ENCODE measurements around the gene PLEKHA5.

PLEKHA5 gene

DNA sequence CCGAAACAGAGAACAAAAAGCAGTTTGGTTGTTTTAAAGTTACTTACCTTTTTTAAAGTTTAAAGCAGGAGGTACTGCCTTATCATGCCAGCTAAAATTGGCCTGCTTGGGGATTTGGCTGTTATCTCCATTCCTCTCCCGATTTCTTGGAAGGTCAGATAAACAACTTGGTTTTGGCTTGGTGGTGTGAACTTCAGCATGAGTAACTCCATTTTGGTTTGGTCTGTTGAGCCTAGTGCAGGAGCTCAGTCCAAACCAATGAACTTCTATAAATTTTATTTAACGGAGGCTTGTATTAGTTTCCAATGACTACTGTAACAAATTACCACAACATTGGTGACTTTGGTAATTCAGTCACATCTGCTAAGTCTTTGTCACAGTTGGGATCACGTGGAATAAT lies 82.3 kb downstream of the PLEKHA5 start:
- DNase-seq (ENCODE audit: extremely low read depth, insufficient read length): no peak
- no peak for TF ChIP-seq CTCF (IDR thresholded peaks at IDR 0.05; ENCODE audit: insufficient read depth, low read length, poor library complexity, severe bottlenecking)
- Histone ChIP-seq H3K27me3 (replicated peaks; ENCODE audit: control insufficient read depth, insufficient read depth, low read length) (no peaks in the 10 kb centered on the region), H3K36me3 (ENCODE audit: control insufficient read depth, insufficient read depth, low read length) (no peaks in the 10 kb centered on the region), H3K4me3 (replicated peaks; ENCODE audit: low read depth, low read length) (no peak overlapping the region)

GRCh38 chr12:19212245-19212644 lies 82.7 kb downstream of the PLEKHA5 start:
- TF ChIP-seq CTCF (IDR thresholded peaks at IDR 0.05; ENCODE audit: insufficient read depth, low read length, poor library complexity, severe bottlenecking): no peak
- no peak overlapping the region for H3K4me3 ChIP-seq (replicated peaks; ENCODE audit: low read depth, low read length)
- DNase-seq (ENCODE audit: extremely low read depth, insufficient read length): no peak
- no peaks in the 10 kb centered on the region for H3K27me3 ChIP-seq (replicated peaks; ENCODE audit: control insufficient read depth, insufficient read depth, low read length)
- no peaks in the 10 kb centered on the region for H3K36me3 ChIP-seq (ENCODE audit: control insufficient read depth, insufficient read depth, low read length)

- no peaks in the 10 kb centered on the region for H3K27me3 ChIP-seq (replicated peaks; ENCODE audit: control insufficient read depth, insufficient read depth, low read length)
- H3K36me3 ChIP-seq (ENCODE audit: control insufficient read depth, insufficient read depth, low read length): no peaks in the 10 kb centered on the region
- DNase-seq (ENCODE audit: extremely low read depth, insufficient read length): no peak
- H3K4me3 ChIP-seq (replicated peaks; ENCODE audit: low read depth, low read length): no peak overlapping the region
- no peak for TF ChIP-seq CTCF (IDR thresholded peaks at IDR 0.05; ENCODE audit: insufficient read depth, low read length, poor library complexity, severe bottlenecking)
Observed at GRCh38 chr12:19214020-19214419, 84.5 kb downstream of the PLEKHA5 start.

GRCh38 chr12:19215115-19215514 lies 85.6 kb downstream of the PLEKHA5 start:
- Histone ChIP-seq H3K4me3 (replicated peaks; ENCODE audit: low read depth, low read length) (no peak overlapping the region), H3K27me3 (replicated peaks; ENCODE audit: control insufficient read depth, insufficient read depth, low read length) (no peaks in the 10 kb centered on the region), H3K36me3 (ENCODE audit: control insufficient read depth, insufficient read depth, low read length) (no peaks in the 10 kb centered on the region)
- TF ChIP-seq CTCF (IDR thresholded peaks at IDR 0.05; ENCODE audit: insufficient read depth, low read length, poor library complexity, severe bottlenecking): no peak
- no peak for DNase-seq (ENCODE audit: extremely low read depth, insufficient read length)

DNA sequence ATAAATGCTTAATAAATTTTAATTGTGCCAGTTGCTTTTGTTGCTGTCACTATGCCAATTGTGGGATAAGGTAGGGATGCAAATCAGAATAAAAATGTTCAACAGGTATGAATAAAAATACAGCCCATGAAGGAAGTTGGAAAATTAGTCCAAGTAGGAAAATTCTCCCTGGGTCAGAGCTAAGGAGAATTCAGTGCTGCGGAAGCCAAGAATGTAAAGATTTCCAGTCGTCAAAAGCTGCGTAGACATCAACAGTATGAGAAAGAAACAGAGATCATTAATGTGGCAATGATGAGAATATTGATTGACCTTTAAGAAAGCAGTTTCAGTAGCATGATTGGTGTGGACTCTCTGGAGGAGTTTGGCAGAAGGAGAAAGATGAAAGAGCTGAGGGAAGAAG lies 87.9 kb downstream of the PLEKHA5 start:
- Histone ChIP-seq H3K27me3 (replicated peaks; ENCODE audit: control insufficient read depth, insufficient read depth, low read length) (no peaks in the 10 kb centered on the region), H3K4me3 (replicated peaks; ENCODE audit: low read depth, low read length) (no peak overlapping the region), H3K36me3 (ENCODE audit: control insufficient read depth, insufficient read depth, low read length) (no peaks in the 10 kb centered on the region)
- TF ChIP-seq CTCF (IDR thresholded peaks at IDR 0.05; ENCODE audit: insufficient read depth, low read length, poor library complexity, severe bottlenecking): no peak
- no peak for DNase-seq (ENCODE audit: extremely low read depth, insufficient read length)

GRCh38 chr12:19220205-19220604 lies 90.7 kb downstream of the PLEKHA5 start:
- Histone ChIP-seq H3K27me3 (replicated peaks; ENCODE audit: control insufficient read depth, insufficient read depth, low read length) (no peaks in the 10 kb centered on the region), H3K36me3 (ENCODE audit: control insufficient read depth, insufficient read depth, low read length) (no peaks in the 10 kb centered on the region), H3K4me3 (replicated peaks; ENCODE audit: low read depth, low read length) (no peak overlapping the region)
- DNase-seq (ENCODE audit: extremely low read depth, insufficient read length): no peak
- TF ChIP-seq CTCF (IDR thresholded peaks at IDR 0.05; ENCODE audit: insufficient read depth, low read length, poor library complexity, severe bottlenecking): no peak

Data from GM06990 (cell line).